SK-N-SH (cell line): ENCODE measurements around the gene FAIM2.

Experiments used
- CTCF ChIP-seq: fragments of 200-600 bp; sonication (generic); IDR thresholded peaks from 2 replicates; pipeline ENCODE4 v1.6.1; 2017; ENCODE audit warnings: antibody characterized with exemption, mild to moderate bottlenecking, moderate library complexity
- JUND ChIP-seq: IDR thresholded peaks from 2 replicates; pipeline ENCODE4 v1.4.0; 2012
- RAD21 ChIP-seq: IDR thresholded peaks from 2 replicates; pipeline ENCODE4 v1.6.1; 2012; ENCODE audit warnings: mild to moderate bottlenecking, low read length

- TF ChIP-seq CTCF = no peak
- no peak for TF ChIP-seq JUND
- TF ChIP-seq RAD21 = no peak
These were observed 18.2 kb upstream of the FAIM2 start for GRCh38 chr12:49921936-49922335.
